GM12874 (cell line): ENCODE data around the gene WFDC10A.

Source experiments
- CTCF ChIP-seq: IDR thresholded peaks from 2 replicates; pipeline ENCODE4 v1.5.1; 2011; ENCODE audit warnings: low read depth, mild to moderate bottlenecking, control low read depth, low read length, moderate library complexity; ENCODE audit not compliant: insufficient read depth

Gene WFDC10A

GRCh38 chr20:45672765-45673164 lies 43.2 kb downstream of the WFDC10A start:
- no peak for TF ChIP-seq CTCF

GRCh38 chr20:45679650-45680049 lies 50.1 kb downstream of the WFDC10A start:
- TF ChIP-seq CTCF: no peak
